SK-N-DZ (cell line): Measurements from ENCODE around the gene ATXN1.
"Not testable (repeated sequence)": the region's sequence is repeated elsewhere in the genome, so short reads cannot be mapped to it uniquely, and the experiment has no call there.

ENCODE experiments used
- DNase-seq: peaks from one replicate; pipeline ENCODE4 v3.0.0-alpha.2; 2015; ENCODE audit warnings: low spot score

ATXN1 gene

GRCh38 chr6:16418151-16418550 lies 343.1 kb downstream of the ATXN1 start:
- DNase-seq: no peak

- DNase-seq: no peak
Measured at GRCh38 chr6:16415677-16416076, 345.6 kb downstream of the ATXN1 start.

- DNase-seq: no peak
Measured at GRCh38 chr6:16414205-16414604, 347.1 kb downstream of the ATXN1 start.

- no peak for DNase-seq
Measured at GRCh38 chr6:16413399-16413798, 347.9 kb downstream of the ATXN1 start.

GRCh38 chr6:16412982-16413381 lies 348.3 kb downstream of the ATXN1 start:
- DNase-seq: no peak

GRCh38 chr6:16412171-16412570 lies 349.1 kb downstream of the ATXN1 start:
- DNase-seq: no peak

- peak; percentile 55 for DNase-seq
Measured at GRCh38 chr6:16409531-16410441, 351.5 kb downstream of the ATXN1 start.

GRCh38 chr6:16408766-16409165 lies 352.5 kb downstream of the ATXN1 start:
- DNase-seq: no peak

- no peak for DNase-seq
Measured at GRCh38 chr6:16406966-16407365, 354.3 kb downstream of the ATXN1 start.

- DNase-seq: not testable (repeated sequence)
Measured at GRCh38 chr6:16406538-16406937, 354.7 kb downstream of the ATXN1 start.

- no peak for DNase-seq
Measured at GRCh38 chr6:16405375-16405774, 355.9 kb downstream of the ATXN1 start.

GRCh38 chr6:16404456-16404855 lies 356.8 kb downstream of the ATXN1 start:
- no peak for DNase-seq

- DNase-seq: no peak
Measured at GRCh38 chr6:16403831-16404230, 357.4 kb downstream of the ATXN1 start.

- peak; percentile 80 for DNase-seq
Measured at GRCh38 chr6:16402581-16402900, 358.7 kb downstream of the ATXN1 start.

GRCh38 chr6:16400248-16400760 lies 361.0 kb downstream of the ATXN1 start:
- DNase-seq: no peak

GRCh38 chr6:16399695-16400094 lies 361.6 kb downstream of the ATXN1 start:
- no peak for DNase-seq

- DNase-seq: no peak
Measured at GRCh38 chr6:16399158-16399557, 362.1 kb downstream of the ATXN1 start.

GRCh38 chr6:16398587-16398986 lies 362.7 kb downstream of the ATXN1 start:
- DNase-seq: no peak

- DNase-seq: no peak
Measured at GRCh38 chr6:16397623-16398022, 363.6 kb downstream of the ATXN1 start.

- DNase-seq: no peak
Measured at GRCh38 chr6:16396497-16397319, 364.6 kb downstream of the ATXN1 start.

GRCh38 chr6:16394632-16395031 lies 366.6 kb downstream of the ATXN1 start:
- no peak for DNase-seq

GRCh38 chr6:16393326-16393725 lies 367.9 kb downstream of the ATXN1 start:
- no peak for DNase-seq

GRCh38 chr6:16392010-16392409 lies 369.2 kb downstream of the ATXN1 start:
- DNase-seq: no peak
